HepG2 (cell line): ENCODE results near the gene USP19. TPM values are rescaled to one million over a fixed set of nuclear protein-coding genes. Genes with fewer than 3 reads are reported as not detected.

Source experiments
- ATF5 ChIP-seq: sonication (generic); formaldehyde crosslinking; IDR thresholded peaks from 2 replicates; pipeline ENCODE4 v1.4.0; 2020; ENCODE audit warnings: mild to moderate bottlenecking, low read depth, missing genetic modification reagents
- BHLHE40 ChIP-seq: IDR thresholded peaks from 2 replicates; pipeline ENCODE4 v1.6.1; 2011; ENCODE audit warnings: low read length, improper control_type of control experiment
- CCDC6 ChIP-seq: sonication (generic); formaldehyde crosslinking; IDR thresholded peaks from 2 replicates; pipeline ENCODE4 v1.8.1; 2022; ENCODE audit warnings: mild to moderate bottlenecking, missing genetic modification reagents, moderate library complexity
- FOXA1 ChIP-seq, 2 experiments: fragments of 450-650 bp in 1 of 2; sonication (generic) in 1 of 2; formaldehyde crosslinking in 1 of 2; IDR thresholded peaks; 2 replicates each; pipeline versions ENCODE4 v1.4.0 to v1.6.1; 2016 to 2020; ENCODE audit warnings: missing genetic modification reagents in 1 of 2
- FOXA3 ChIP-seq: IDR thresholded peaks from 2 replicates; pipeline ENCODE4 v1.6.1; 2016; ENCODE audit warnings: missing genetic modification reagents, missing compliant biosample characterization
- KDM6A ChIP-seq: IDR thresholded peaks from 2 replicates; pipeline ENCODE4 v1.6.1; 2016; ENCODE audit warnings: low read depth
- MXD3 ChIP-seq: IDR thresholded peaks from 2 replicates; pipeline ENCODE4 v1.6.1; 2016; ENCODE audit warnings: mild to moderate bottlenecking, missing biosample characterization, missing genetic modification reagents
- NR2F2 ChIP-seq: IDR thresholded peaks from 2 replicates; pipeline ENCODE4 v1.6.1; 2012; ENCODE audit warnings: low read depth, inconsistent platforms, borderline replicate concordance
- PCBP1 ChIP-seq: fragments of 200-400 bp; formaldehyde crosslinking; IDR thresholded peaks from 2 replicates; pipeline ENCODE4 v1.6.1; 2017; ENCODE audit warnings: mild to moderate bottlenecking, low read depth, low read length, borderline replicate concordance
- RARA ChIP-seq: IDR thresholded peaks from 2 replicates; pipeline ENCODE4 v1.6.1; 2016; ENCODE audit warnings: missing genetic modification reagents, missing compliant biosample characterization
- SNAPC5 ChIP-seq: sonication (generic); formaldehyde crosslinking; IDR thresholded peaks from 2 replicates; pipeline ENCODE4 v1.8.1; 2023; ENCODE audit warnings: mild to moderate bottlenecking, missing genetic modification reagents, borderline replicate concordance
- SRSF9 ChIP-seq: fragments of 200-400 bp; formaldehyde crosslinking; IDR thresholded peaks from 2 replicates; pipeline ENCODE4 v1.6.1; 2018; ENCODE audit warnings: borderline replicate concordance, mild to moderate bottlenecking, low read depth, low read length; ENCODE audit not compliant: insufficient read depth, poor library complexity, severe bottlenecking
- SYNCRIP ChIP-seq: fragments of 200-400 bp; formaldehyde crosslinking; IDR thresholded peaks from 2 replicates; pipeline ENCODE4 v1.6.1; 2018; ENCODE audit warnings: mild to moderate bottlenecking, low read depth, low read length; ENCODE audit not compliant: insufficient read depth
- U2AF1 ChIP-seq: fragments of 200-400 bp; formaldehyde crosslinking; optimal IDR thresholded peaks from 2 replicates; pipeline ENCODE3; 2017; ENCODE audit warnings: mild to moderate bottlenecking, low read depth, low read length
- ZBTB7A ChIP-seq: sonication (generic); formaldehyde crosslinking; IDR thresholded peaks from 2 replicates; pipeline ENCODE4 v1.8.0; 2022; ENCODE audit warnings: mild to moderate bottlenecking, missing genetic modification reagents
- ZFP62 ChIP-seq: sonication (generic); formaldehyde crosslinking; IDR thresholded peaks from 2 replicates; pipeline ENCODE4 v1.4.0; 2020; ENCODE audit warnings: missing genetic modification reagents
- ZNF546 ChIP-seq: sonication (generic); formaldehyde crosslinking; conservative IDR thresholded peaks from 2 replicates; pipeline ENCODE4 v1.8.1; 2023; ENCODE audit warnings: mild to moderate bottlenecking, missing genetic modification reagents
- ZNF660 ChIP-seq: sonication (generic); formaldehyde crosslinking; IDR thresholded peaks from 2 replicates; pipeline ENCODE4 v1.5.1; 2020; ENCODE audit warnings: mild to moderate bottlenecking, low read depth, missing genetic modification reagents, borderline replicate concordance
- ZNF761 ChIP-seq: sonication (generic); formaldehyde crosslinking; conservative IDR thresholded peaks from 2 replicates; pipeline ENCODE4 v1.4.0; 2020; ENCODE audit warnings: mild to moderate bottlenecking, missing genetic modification reagents
- ZNF878 ChIP-seq: sonication (generic); formaldehyde crosslinking; IDR thresholded peaks from 2 replicates; pipeline ENCODE4 v1.8.1; 2023; ENCODE audit warnings: mild to moderate bottlenecking, missing genetic modification reagents, moderate library complexity
- ZZZ3 ChIP-seq: sonication (generic); formaldehyde crosslinking; IDR thresholded peaks from 2 replicates; pipeline ENCODE4 v1.4.0; 2020; ENCODE audit warnings: missing genetic modification reagents, mild to moderate bottlenecking, borderline replicate concordance
- polyA plus RNA-seq, 8 experiments: library from polyadenylated mRNA; depleted of rRNA in 3 of 8; stranded (reverse) in 7 of 8; unstranded in 1 of 8; fragments of >200 nt; fragmentation: Illumina TruSeq in 4 of 8; extraction: Trizol in 4 of 8; gene quantifications; 2 replicates each; pipeline versions ENCODE4 v1.2.1 to v1.2.3, GENCODE V29; 2011 to 2016; ENCODE audit warnings: low read depth in 4 of 8, missing spikeins in 1 of 8, mixed read lengths in 1 of 8; ENCODE audit not compliant: insufficient read depth in 1 of 8
- total RNA-seq, 5 experiments: library from RNA; depleted of rRNA; stranded (reverse); fragments of >200 nt; fragmentation: Illumina TruSeq; extraction: Trizol; gene quantifications; 2 replicates each; pipeline ENCODE4 v1.2.3, GENCODE V29; 2016; ENCODE audit warnings: low read depth in 1 of 5
- TF ChIP-seq, protein P1 (sequence below): sonication (generic); formaldehyde crosslinking; IDR thresholded peaks from 2 replicates; pipeline ENCODE4 v1.5.1; 2020; ENCODE audit warnings: mild to moderate bottlenecking, moderate library complexity, missing genetic modification reagents
- TF ChIP-seq, protein P2 (sequence below): sonication (generic); IDR thresholded peaks from 2 replicates; pipeline ENCODE4 v1.6.1; 2016; ENCODE audit warnings: low read depth, borderline replicate concordance
- TF ChIP-seq, protein P3 (sequence below): sonication (generic); formaldehyde crosslinking; IDR thresholded peaks from 2 replicates; pipeline ENCODE4 v1.5.1; 2020; ENCODE audit warnings: missing genetic modification reagents, mild to moderate bottlenecking, borderline replicate concordance

USP19 gene
- total and polyA plus RNA-seq, 2 of the 13 experiments (the other 11 are each of a cell fraction or from before 2014, with no cell fraction given): 28.3 to 31.7 TPM

- no peak for TF ChIP-seq ZNF878 (CRISPR knock-in tag)
- TF ChIP-seq CCDC6: no peak
- no peak for TF ChIP-seq MXD3 (CRISPR knock-in tag)
- TF ChIP-seq SNAPC5 (CRISPR knock-in tag): no peak
- TF ChIP-seq ZBTB7A (CRISPR knock-in tag): peak; percentile 69; the same call in 1 of the 2 replicates
- no peak for TF ChIP-seq KDM6A (CRISPR knock-in tag)
- no peak for TF ChIP-seq ZZZ3 (CRISPR knock-in tag)
- TF ChIP-seq BHLHE40: no peak
- no peak for TF ChIP-seq SRSF9
- no peak for TF ChIP-seq FOXA1 (IDR thresholded peaks at IDR 0.05)
- TF ChIP-seq FOXA1 (CRISPR knock-in tag; IDR thresholded peaks at IDR 0.05): no peak; the same call in 1 of the 2 replicates
- peak; percentile 88; the same call in 1 of the 2 replicates for TF ChIP-seq PCBP1
- TF ChIP-seq, protein P1, sequence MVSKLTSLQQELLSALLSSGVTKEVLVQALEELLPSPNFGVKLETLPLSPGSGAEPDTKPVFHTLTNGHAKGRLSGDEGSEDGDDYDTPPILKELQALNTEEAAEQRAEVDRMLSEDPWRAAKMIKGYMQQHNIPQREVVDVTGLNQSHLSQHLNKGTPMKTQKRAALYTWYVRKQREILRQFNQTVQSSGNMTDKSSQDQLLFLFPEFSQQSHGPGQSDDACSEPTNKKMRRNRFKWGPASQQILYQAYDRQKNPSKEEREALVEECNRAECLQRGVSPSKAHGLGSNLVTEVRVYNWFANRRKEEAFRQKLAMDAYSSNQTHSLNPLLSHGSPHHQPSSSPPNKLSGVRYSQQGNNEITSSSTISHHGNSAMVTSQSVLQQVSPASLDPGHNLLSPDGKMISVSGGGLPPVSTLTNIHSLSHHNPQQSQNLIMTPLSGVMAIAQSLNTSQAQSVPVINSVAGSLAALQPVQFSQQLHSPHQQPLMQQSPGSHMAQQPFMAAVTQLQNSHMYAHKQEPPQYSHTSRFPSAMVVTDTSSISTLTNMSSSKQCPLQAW (CRISPR knock-in tag): peak; percentile 48; the same call in 1 of the 2 replicates
- TF ChIP-seq ZFP62 (CRISPR knock-in tag): no peak
- TF ChIP-seq ZNF546: no peak; the same call in 1 of the 2 replicates
- TF ChIP-seq SYNCRIP: no peak
- TF ChIP-seq RARA (CRISPR knock-in tag): 0 out of 2 replicates have a peak, but pooled peaks have one; percentile 26
- peak; percentile 41; the same call in 1 of the 2 replicates for TF ChIP-seq NR2F2
- TF ChIP-seq ZNF660 (CRISPR knock-in tag): no peak
- 0 out of 2 replicates have a peak, but pooled peaks have one; percentile 40 for TF ChIP-seq ATF5
- TF ChIP-seq, protein P2, sequence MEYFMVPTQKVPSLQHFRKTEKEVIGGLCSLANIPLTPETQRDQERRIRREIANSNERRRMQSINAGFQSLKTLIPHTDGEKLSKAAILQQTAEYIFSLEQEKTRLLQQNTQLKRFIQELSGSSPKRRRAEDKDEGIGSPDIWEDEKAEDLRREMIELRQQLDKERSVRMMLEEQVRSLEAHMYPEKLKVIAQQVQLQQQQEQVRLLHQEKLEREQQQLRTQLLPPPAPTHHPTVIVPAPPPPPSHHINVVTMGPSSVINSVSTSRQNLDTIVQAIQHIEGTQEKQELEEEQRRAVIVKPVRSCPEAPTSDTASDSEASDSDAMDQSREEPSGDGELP: no peak
- TF ChIP-seq, protein P3, sequence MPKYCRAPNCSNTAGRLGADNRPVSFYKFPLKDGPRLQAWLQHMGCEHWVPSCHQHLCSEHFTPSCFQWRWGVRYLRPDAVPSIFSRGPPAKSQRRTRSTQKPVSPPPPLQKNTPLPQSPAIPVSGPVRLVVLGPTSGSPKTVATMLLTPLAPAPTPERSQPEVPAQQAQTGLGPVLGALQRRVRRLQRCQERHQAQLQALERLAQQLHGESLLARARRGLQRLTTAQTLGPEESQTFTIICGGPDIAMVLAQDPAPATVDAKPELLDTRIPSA (CRISPR knock-in tag): no peak
- TF ChIP-seq FOXA3: no peak
- TF ChIP-seq ZNF761 (CRISPR knock-in tag): 0 out of 2 replicates have a peak, but pooled peaks have one; percentile 31
- no peak for TF ChIP-seq U2AF1
Measured at GRCh38 chr3:49165771-49166751, 45.4 kb upstream of the USP19 start, which contains the start of gene CCDC71 (continued).
